Measurements from ENCODE around the gene SLC15A4. TPM values are rescaled to one million over a fixed set of nuclear protein-coding genes. Genes with fewer than 3 reads are reported as not detected.

The SLC15A4 gene
- total RNA-seq, 4 donors from 2014 or later = 37.5 to 43.0 (median 39.6) TPM

DNA sequence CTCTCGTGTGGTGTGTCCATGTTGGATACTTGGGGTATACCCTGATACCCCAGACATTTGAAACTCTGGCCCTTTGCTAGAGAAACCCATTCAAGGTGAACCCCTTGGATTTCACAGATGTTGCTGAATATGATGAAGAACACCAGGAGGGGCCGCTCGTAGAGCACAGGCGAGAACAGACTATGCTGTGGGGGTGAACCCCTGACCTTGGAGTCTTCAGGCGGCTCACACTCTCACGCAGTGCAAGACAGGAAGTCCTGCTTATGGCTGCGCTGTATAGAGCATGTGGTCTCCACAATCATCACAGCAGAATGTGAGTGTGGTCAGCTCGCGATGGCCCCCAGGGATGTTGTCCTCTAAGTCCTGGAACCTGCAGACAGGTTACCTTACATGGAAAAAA, 60.4 kb downstream of the SLC15A4 start:
- TF ChIP-seq POLR2AphosphoS5 (IDR thresholded peaks at IDR 0.05) (no peak), CTCF (IDR thresholded peaks at IDR 0.05) (no peak), EP300 (IDR thresholded peaks at IDR 0.05) (no peak)
- H3K9me3 ChIP-seq = no peaks in the 10 kb centered on the region
- no peak for DNase-seq (ENCODE audit: extremely low spot score)
- H3K27ac ChIP-seq (replicated peaks in 1 of 4) = no peak overlapping the region
- peaks cover 0 to 51% (median 0%) of the 10 kb centered on the region in 4 donors for H3K27me3 ChIP-seq
- WGBS = 89% methylated on average over 9 of the region's 9 CpGs
- H3K36me3 ChIP-seq = no peaks in the 10 kb centered on the region
- intact Hi-C loops (cut with DNase I) = no loop called here
- H3K4me3 ChIP-seq = no peak overlapping the region
- H3K4me1 ChIP-seq = no peaks in the 10 kb centered on the region

DNA sequence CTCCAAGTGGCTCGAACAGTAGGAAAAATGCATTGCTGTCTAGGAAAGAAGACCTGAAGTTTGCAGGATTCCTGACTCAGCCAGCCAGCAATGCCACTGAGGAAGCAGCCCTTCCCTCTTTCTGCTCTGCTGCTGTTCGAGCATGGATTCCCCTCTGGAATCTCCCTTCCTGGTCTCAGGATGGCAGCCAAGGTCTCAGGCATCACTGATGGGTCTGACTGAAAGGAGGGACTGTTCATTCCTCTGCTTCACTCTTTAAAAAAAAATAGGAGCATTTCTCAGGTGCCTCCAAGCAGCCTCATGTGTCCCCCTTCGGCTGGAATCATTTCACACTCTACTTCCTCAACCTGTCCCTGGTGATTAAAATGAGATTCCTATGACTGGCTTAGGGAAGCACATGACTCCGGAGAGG, 62.4 kb downstream of the SLC15A4 start:
- Histone ChIP-seq H3K27ac (replicated peaks in 1 of 4) (no peak overlapping the region), H3K36me3 (no peaks in the 10 kb centered on the region), H3K9me3 (peaks cover 0 to 3% (median 0%) of the 10 kb centered on the region in 4 donors), H3K4me1 (no peaks in the 10 kb centered on the region), H3K4me3 (no peak overlapping the region), H3K27me3 (peaks cover 0 to 42% (median 0%) of the 10 kb centered on the region in 4 donors)
- WGBS = 45% methylated on average over 4 of the region's 4 CpGs
- DNase-seq (ENCODE audit: extremely low spot score) = no peak
- intact Hi-C loops (cut with DNase I) = no loop called here
- TF ChIP-seq POLR2A (IDR thresholded peaks at IDR 0.05; ENCODE audit: low read depth) (no peak), EP300 (IDR thresholded peaks at IDR 0.05) (no peak), CTCF (IDR thresholded peaks at IDR 0.05) (no peak), POLR2AphosphoS5 (IDR thresholded peaks at IDR 0.05) (no peak)

- Histone ChIP-seq H3K27ac (replicated peaks in 1 of 4) (no peak overlapping the region), H3K36me3 (no peaks in the 10 kb centered on the region), H3K4me3 (no peak overlapping the region), H3K4me1 (no peaks in the 10 kb centered on the region), H3K27me3 (peaks cover 0 to 5% (median 0%) of the 10 kb centered on the region in 4 donors), H3K9me3 (peaks cover 0 to 4% (median 0%) of the 10 kb centered on the region in 4 donors)
- TF ChIP-seq CTCF (IDR thresholded peaks at IDR 0.05) = no peak
- TF ChIP-seq POLR2A (IDR thresholded peaks at IDR 0.05; ENCODE audit: low read depth) = no peak
- TF ChIP-seq EP300 (IDR thresholded peaks at IDR 0.05) = no peak
- TF ChIP-seq POLR2AphosphoS5 (IDR thresholded peaks at IDR 0.05) = no peak
- DNase-seq (ENCODE audit: extremely low spot score) = no peak
- intact Hi-C loops (cut with DNase I) = no loop called here
- 84% methylated on average over 4 of the region's 4 CpGs for WGBS
Observed at GRCh38 chr12:128755566-128755965, 68.2 kb downstream of the SLC15A4 start.

- WGBS = 93% methylated on average over 2 of the region's 3 CpGs
- no peak for TF ChIP-seq CTCF (IDR thresholded peaks at IDR 0.05)
- TF ChIP-seq EP300 (IDR thresholded peaks at IDR 0.05) = no peak
- no peak for TF ChIP-seq POLR2A (IDR thresholded peaks at IDR 0.05; ENCODE audit: low read depth)
- intact Hi-C loops (cut with DNase I) = no loop called here
Observed at GRCh38 chr12:128754275-128754674, 69.5 kb downstream of the SLC15A4 start.

GRCh38 chr12:128753438-128753837, 70.3 kb downstream of the SLC15A4 start:
- H3K27ac ChIP-seq (replicated peaks in 1 of 4) = no peak overlapping the region
- no peaks in the 10 kb centered on the region for H3K36me3 ChIP-seq
- peaks cover 0 to 4% (median 0%) of the 10 kb centered on the region in 4 donors for H3K9me3 ChIP-seq
- H3K4me1 ChIP-seq = no peaks in the 10 kb centered on the region
- H3K27me3 ChIP-seq = no peaks in the 10 kb centered on the region
- DNase-seq (ENCODE audit: extremely low spot score) = no peak
- intact Hi-C loops (cut with DNase I) = no loop called here
- TF ChIP-seq POLR2A (IDR thresholded peaks at IDR 0.05; ENCODE audit: low read depth) = no peak
- no peak for TF ChIP-seq CTCF (IDR thresholded peaks at IDR 0.05)
- no peak for TF ChIP-seq POLR2AphosphoS5 (IDR thresholded peaks at IDR 0.05)
- TF ChIP-seq EP300 (IDR thresholded peaks at IDR 0.05) = no peak
- WGBS = 69% methylated on average over 4 of the region's 4 CpGs
- no peak overlapping the region for H3K4me3 ChIP-seq

More at GRCh38 chr12:128754275-128754674, 69.5 kb downstream of the SLC15A4 start:
- Histone ChIP-seq H3K4me3 (no peak overlapping the region), H3K9me3 (peaks cover 0 to 4% (median 0%) of the 10 kb centered on the region in 4 donors), H3K36me3 (no peaks in the 10 kb centered on the region), H3K4me1 (no peaks in the 10 kb centered on the region), H3K27me3 (no peaks in the 10 kb centered on the region), H3K27ac (replicated peaks in 1 of 4) (no peak overlapping the region)
- DNase-seq (ENCODE audit: extremely low spot score) = no peak
